GM12875 (cell line): ENCODE data around the gene SUN2.

Experiments used
- H3K4me3 ChIP-seq: one replicate; pipeline ENCODE4 v1.5.1; 2011; ENCODE audit warnings: low read depth, low read length, control low read depth
- TF ChIP-seq, protein P1 (sequence below): IDR thresholded peaks from 2 replicates; pipeline ENCODE4 v1.5.1; 2011; ENCODE audit warnings: low read depth, mild to moderate bottlenecking, control low read depth, inconsistent platforms, low read length, moderate library complexity, borderline replicate concordance; ENCODE audit not compliant: insufficient read depth

Gene SUN2

DNA sequence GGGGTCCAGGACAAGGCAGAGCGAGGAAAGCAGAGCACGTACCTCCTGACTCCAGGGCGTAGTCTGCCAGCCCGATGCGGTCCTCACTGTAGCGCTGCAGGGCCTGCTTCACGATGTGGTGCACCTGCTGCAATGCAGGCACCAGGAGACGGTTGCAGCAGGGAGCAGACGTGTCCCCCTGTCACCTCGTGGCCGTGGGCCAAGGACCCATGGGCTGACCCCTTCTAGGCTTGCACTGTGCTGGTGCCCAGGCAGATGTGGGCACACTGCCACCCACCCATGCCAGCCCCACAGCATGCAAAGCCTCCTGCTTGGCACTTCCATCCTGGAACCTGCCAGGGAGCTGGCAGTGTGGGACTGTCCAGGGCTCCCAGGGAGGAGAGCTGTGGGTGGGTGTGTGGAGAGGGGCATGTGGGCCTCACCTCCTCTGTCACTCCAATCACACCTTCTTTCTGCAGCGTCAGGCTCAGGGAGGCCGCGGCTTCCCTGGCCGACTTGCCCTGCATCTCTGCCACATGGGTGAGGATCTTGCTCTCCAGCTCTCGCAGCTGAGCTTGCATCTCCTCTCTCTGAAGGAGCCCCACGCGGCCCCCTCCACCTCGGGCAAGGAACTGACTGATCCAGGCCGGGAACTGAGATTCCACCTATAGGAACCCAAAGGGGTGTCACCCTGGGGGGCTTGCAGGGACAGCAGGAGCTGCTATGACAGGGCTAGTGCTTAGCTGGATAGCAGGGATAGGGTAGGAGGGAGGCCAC, 16.3 kb downstream of the SUN2 start:
- no peak overlapping the region for H3K4me3 ChIP-seq

GRCh38 chr22:38738475-38739070, 17.2 kb downstream of the SUN2 start:
- TF ChIP-seq, protein P1, sequence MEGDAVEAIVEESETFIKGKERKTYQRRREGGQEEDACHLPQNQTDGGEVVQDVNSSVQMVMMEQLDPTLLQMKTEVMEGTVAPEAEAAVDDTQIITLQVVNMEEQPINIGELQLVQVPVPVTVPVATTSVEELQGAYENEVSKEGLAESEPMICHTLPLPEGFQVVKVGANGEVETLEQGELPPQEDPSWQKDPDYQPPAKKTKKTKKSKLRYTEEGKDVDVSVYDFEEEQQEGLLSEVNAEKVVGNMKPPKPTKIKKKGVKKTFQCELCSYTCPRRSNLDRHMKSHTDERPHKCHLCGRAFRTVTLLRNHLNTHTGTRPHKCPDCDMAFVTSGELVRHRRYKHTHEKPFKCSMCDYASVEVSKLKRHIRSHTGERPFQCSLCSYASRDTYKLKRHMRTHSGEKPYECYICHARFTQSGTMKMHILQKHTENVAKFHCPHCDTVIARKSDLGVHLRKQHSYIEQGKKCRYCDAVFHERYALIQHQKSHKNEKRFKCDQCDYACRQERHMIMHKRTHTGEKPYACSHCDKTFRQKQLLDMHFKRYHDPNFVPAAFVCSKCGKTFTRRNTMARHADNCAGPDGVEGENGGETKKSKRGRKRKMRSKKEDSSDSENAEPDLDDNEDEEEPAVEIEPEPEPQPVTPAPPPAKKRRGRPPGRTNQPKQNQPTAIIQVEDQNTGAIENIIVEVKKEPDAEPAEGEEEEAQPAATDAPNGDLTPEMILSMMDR, result no peak
- no peak overlapping the region for H3K4me3 ChIP-seq

More for the DNA sequence above, 16.3 kb downstream of the SUN2 start:
- TF ChIP-seq, protein P1, result no peak

DNA sequence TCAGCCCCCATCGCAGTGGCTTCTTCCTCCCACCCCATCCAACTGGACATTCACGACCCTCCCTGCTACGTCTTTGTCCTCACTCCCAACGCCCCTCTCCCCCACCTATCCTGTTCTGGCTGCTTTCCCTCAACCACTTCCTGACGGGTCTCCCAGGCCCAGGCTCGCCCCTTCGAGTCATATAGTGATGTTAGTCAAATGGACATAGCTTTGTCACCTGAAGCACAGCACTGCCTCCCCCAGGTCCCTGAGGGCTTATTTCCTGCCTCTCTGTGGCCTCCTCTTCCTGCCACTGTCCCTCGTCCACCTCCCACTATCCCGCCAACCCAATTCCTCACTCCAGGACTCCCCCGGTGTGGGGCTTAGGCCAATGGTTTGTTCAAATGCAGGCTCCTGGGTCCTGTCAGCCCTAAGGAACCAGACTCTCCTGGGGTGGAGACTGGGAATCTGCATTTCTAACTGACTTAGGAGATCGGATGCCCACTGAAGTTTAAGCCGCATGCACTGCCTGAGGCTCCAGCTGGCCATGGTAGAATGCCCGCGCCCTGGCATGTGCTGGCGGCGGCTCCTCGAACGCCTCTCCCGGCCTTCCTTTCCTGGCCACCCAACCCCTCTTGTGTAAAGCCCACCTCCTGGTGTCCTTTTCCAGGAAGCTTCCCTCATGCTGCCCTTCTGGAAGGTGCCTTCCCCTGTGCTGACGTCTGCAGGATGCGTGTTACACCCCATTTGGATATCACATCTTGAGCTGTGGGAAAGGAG, 18.3 kb downstream of the SUN2 start:
- no peak overlapping the region for H3K4me3 ChIP-seq
- TF ChIP-seq, protein P1, result no peak

DNA sequence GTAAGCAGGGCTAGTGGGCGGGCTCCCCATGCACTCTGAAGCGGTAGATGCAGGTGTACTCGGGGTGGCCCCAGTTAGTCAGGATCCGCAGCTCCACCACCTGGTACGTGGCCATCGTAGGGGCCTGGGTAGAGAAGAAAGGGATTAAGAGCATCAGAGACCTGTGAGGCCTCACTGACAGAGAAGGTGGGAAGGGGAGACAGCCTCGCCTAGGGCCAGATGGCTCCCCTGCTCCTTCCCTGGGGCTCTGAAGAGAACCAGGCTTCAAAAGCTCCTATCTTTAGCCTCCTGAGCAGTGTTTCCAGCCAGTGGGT, 19.6 kb downstream of the SUN2 start:
- H3K4me3 ChIP-seq, result no peak overlapping the region
- TF ChIP-seq, protein P1, result no peak

DNA sequence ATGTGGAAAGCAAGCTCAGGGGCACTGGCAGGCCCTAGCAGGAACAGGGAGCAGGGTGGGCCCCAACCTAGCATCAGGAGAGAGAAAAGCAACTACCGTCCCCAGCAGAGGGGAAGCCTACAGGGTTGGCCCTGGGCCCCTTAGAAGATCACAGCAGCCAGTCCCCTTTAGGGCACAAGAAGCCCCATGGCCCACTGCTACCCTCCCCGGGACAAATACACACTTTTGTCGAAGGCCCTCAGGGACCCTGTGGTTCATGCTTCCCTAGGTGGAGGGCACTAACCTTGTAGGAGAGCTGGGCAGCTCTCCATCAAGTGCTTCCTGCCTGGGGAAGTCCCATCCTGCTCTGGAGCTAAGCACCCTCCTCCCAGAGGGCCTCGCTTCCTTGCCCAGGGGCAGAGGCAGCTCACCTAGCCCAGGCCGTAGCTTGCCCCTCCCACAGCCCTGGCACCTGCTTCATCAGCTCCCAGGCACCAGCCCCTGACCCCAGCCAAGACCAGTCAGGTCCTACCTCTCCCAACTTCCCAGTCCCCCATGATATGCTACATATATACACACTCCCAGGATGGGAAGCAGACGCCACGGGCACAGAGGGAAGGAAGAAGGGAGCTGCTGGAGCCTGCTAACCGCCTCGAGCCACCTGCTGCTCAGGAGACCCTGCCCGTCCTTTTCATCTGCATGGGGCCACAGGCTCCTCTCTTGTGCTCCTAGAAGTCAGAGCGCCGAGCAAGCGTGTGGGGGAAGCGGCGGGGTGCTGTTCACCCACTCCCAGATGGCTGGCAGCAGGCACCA, 20.1 kb downstream of the SUN2 start:
- TF ChIP-seq, protein P1, result no peak
- H3K4me3 ChIP-seq, result no peak overlapping the region

DNA sequence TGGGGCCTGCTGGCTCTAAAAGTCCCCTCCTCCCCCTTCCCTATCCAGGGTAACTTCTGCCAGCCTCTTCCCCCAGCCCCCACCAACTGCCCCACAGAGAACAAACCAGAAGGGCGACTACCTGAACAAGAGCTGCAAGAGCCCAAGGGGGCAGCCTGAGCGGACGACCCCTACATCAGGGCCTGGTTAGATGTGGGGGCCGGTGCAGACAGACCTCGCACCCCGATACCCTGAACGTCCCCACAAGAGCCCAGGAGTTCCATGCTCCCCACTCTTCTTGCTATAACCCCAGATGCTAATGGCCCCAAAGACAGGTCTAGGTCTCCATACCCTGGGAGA, 20.7 kb downstream of the SUN2 start:
- TF ChIP-seq, protein P1, result no peak
- H3K4me3 ChIP-seq, result no peak overlapping the region
